GM12873 (cell line): Measurements from ENCODE around the gene TMEM74B.

Source experiments
- CTCF ChIP-seq: IDR thresholded peaks from 2 replicates; pipeline ENCODE4 v1.5.1; 2012; ENCODE audit warnings: low read depth, mild to moderate bottlenecking, moderate library complexity, low read length, control low read depth; ENCODE audit not compliant: insufficient read depth; ENCODE audit errors: missing control alignments

Gene TMEM74B

GRCh38 chr20:1215386-1216170 lies 30.8 kb upstream of the TMEM74B start:
- no peak for TF ChIP-seq CTCF

DNA sequence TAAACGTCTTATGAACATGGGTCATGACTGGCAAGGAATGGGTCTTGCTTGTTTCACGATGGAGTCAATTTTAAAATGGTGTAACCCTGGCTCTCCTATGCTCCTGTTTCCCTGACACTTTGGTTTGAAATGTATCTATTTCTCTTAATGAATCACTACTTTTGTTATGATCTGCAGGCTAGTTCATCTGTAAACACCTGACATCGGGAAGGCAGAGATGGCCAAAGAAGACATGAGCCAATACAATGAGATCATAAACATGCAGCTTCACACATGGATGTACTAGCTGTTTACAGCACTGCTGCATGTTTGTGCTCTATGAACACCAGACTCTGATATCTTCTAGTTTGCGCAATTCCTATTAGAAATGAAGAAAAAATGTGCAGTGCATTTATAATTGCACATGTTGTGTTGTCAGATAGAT lies 30.1 kb upstream of the TMEM74B start:
- no peak for TF ChIP-seq CTCF

GRCh38 chr20:1212607-1213396 lies 28.0 kb upstream of the TMEM74B start:
- TF ChIP-seq CTCF = peak; percentile 95

DNA sequence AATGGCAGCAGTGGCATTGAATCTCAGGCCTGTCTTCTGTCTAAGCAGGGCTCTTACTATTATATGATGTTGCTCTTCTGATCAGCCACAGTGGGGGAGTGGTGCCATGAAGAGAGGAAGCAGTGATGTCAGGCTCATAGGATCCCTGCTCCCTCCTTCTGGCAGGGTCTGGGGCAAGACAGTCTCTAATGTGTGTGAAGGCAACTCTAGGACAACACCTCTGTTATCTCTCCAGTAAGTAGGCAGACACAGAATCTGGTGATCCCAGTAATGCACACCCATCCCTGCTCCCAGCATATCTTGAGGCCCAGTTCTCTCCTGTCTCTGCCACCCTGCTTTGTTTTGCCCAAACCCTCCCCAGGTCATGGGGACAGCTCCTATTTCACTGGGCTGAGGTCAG lies 27.2 kb upstream of the TMEM74B start:
- no peak for TF ChIP-seq CTCF

GRCh38 chr20:1210501-1210900 lies 25.7 kb upstream of the TMEM74B start:
- TF ChIP-seq CTCF = no peak

DNA sequence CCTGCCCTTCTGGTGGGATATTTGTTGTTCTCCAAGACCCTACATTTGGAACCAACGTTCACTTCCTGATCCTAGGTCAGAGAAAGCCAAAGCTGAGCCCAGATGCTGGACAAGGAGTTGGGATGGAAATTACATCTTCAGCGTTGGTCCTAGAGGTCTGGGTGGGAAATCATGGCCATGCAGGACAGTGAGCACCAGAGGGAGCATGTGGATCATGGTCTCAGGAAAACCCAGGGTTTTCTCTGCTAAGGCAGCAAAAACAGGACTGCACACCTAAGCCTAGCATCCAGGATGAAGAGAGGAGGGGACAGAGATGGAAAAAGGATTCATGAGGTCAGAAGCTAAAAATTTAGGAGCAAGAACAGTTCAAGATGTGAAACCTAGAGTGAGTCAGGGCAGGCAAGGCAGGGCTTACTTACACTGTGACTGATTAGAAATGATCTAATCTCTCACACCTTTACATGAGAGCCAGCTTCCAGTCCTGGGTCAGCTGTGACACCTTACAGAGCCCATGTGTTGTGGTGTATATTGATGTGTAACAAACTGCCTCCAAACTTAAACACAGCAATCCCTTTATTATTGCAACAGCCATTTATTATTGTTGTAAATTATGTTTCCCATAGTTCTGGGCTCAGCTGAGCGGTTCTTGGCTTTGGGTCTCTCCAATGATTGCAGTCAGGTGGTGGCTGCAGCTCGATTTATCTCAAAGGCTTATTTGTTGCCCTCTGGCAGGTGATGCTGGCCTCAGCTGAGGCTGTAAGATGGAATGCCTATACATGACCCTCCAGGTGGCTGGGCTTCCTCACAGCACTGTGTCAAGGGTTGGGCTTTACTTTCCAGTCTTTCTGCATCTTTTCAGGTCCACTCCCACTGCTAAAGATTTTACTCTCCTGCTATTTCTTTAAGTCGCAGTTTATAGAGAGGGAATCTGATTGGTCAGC lies 24.9 kb upstream of the TMEM74B start:
- TF ChIP-seq CTCF = no peak
